GM12801 (cell line): Measurements from ENCODE around the gene FBLN7.

Experiments
- CTCF ChIP-seq: IDR thresholded peaks from one replicate; pipeline ENCODE4 v1.5.1; 2011; ENCODE audit warnings: control low read depth; ENCODE audit not compliant: insufficient read length; ENCODE audit errors: extremely low read depth

Gene FBLN7

DNA sequence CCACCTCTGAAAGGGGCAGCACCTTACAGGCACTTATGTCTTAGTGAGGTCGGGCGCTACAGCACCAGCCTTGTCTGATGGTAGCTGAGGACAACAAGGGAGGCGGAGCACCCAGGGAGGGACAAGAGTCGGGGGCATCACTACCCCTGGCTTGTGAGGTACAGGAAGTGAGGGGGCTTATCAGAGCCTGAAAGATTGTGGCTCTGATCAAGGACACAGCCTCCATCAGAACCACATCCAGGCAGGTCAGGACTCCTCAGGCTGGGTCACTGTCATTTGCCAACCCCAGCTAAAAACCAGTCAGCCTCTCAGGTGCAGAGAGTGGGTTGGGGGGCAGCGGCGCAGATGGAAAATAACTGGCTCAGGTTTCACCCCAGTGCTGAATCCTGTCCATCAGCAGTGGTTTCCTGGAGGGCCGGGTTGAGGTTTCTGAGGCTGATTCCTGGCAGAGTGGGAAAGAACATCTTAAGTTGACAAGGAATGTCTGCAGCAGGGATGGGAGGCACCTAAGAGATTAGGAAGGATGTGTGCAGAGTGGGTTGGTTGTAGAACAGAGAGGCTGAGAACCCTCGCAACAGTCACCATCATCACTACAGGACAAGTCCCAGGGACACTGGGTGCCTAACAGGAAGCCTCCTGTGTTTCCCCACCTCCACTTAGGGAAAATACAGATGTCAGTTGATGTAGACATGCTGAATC lies 45.3 kb downstream of the FBLN7 start:
- no peak for TF ChIP-seq CTCF

DNA sequence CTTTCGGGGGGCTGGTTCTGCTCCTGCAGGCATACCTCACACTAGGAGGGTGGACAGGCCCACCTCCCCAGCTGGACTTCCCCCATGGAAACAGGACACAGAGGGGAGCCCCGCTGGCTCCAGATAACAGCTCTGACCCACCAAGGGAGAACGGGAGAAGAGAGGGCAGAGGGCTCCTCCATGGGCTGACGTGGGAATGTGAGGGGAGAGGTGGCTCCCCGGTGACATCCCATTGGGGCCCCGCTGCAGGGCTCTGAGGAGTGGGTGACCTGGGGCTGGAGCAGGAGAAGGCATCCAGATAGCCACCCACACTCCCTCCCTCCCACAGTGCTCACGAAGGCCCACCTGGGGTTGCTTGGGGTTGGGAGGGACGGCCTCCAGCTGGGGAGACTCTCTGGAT lies 45.9 kb downstream of the FBLN7 start:
- TF ChIP-seq CTCF = no peak

- no peak for TF ChIP-seq CTCF
Observed at GRCh38 chr2:112185131-112185530, 46.9 kb downstream of the FBLN7 start.

DNA sequence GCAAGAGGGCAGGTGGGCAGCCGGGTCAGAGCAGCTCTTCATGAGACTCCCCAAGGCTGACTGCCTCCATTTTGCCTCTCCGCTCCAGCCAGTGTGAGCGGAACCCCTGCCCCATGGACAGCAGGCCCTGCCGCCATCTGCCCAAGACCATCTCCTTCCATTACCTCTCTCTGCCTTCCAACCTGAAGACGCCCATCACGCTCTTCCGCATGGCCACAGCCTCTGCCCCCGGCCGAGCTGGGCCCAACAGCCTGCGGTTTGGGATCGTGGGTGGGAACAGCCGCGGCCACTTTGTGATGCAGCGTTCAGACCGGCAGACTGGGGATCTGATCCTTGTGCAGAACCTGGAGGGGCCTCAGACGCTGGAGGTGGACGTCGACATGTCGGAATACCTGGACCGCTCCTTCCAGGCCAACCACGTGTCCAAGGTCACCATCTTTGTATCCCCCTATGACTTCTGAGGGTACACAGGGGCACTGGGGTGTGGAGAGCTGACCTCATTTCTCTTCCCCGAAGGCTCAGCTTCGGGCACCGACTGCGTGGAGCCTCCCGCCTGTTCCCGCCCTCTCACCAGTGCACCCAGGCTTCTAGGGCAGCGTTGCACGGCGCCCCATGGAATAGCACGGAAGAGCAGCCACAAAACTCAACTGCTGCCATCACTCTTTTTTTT lies 49.0 kb downstream of the FBLN7 start:
- no peak for TF ChIP-seq CTCF

DNA sequence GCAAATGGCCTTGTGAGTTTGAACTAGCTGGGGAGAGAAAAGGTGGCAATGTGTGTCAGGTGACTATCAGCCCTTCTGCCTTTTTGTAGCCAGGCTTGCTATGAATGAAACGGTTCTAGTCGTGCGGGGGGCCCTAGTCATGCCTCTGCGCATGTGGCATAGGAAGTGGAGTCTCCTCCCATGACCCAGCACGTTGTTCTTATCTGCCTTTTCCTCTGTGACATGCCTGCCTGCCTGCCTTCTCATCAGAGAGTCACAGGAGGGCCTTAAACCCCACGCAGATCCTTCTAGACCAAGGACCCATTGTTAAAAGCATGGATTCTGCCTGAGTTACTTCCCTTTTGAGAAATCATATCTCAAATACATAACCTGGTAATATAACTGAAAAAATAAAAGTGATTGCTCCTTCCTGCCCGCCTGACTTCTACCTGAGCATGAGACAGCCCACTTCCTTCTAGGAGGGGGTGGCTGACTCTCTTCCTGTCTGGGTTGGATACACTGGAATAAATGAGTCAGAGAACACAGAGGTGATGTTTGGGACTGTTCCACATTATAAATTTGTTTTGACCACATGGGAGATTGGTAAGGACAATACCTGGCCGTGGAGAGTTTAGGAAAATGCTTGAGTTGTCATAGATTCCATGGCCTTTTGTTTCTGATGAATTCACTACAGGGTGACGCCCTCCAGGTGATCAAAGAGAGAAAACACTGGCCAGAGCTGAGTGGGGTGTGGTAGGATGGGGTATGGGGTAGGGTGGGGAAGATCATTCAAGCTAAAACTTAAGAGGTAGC lies 49.8 kb downstream of the FBLN7 start:
- no peak for TF ChIP-seq CTCF

GRCh38 chr2:112189001-112189556 lies 50.9 kb downstream of the FBLN7 start:
- TF ChIP-seq CTCF = no peak

DNA sequence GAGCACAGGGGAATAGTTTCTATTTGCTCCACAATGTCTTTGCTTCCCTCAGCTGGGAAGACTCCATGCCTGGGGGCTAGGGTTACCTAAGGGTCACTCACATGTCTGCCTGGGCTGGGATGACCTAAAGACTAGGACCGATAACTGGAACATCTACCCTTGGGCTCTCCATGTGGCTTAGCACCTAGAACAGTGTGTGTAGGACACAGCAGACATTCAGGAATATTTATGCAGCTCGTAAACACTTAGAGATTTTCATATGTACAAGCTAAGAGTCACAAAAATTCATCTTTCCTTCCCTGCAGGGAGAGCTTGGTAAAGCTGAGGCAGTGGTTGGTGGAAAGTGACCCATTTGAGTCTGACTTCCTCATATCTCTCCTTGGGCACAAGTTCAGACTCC lies 55.8 kb downstream of the FBLN7 start:
- TF ChIP-seq CTCF = no peak
